ENCODE results near the gene TMX4.

The TMX4 gene

DNA sequence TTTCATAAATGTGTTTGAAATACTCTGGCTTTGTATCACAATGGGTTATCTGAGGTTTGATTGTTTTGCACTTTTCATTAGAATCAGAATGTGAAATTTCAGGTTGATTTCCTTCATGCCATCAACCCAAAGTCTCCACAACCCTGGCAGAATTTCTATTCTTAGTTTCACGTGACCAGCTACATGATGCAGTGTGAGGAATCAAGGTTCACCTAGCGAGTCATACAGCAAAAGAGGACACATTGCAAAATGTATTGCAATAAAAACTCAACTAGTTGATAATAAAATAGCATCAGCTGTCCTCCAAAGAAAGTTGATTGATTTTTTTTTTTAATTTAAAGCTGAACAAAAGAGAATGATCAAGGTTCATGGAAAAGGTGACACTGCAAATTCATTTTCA, 81.5 kb downstream of the TMX4 start:
- no peak overlapping the region for H3K4me3 ChIP-seq (ENCODE audit: low read depth, low read length)
- DNase-seq (ENCODE audit: low read depth, low spot score): no peak
- in situ Hi-C loops (cut with HindIII; ENCODE audit: low sequenced_read_pairs): no loop called here
- TF ChIP-seq, protein P1, sequence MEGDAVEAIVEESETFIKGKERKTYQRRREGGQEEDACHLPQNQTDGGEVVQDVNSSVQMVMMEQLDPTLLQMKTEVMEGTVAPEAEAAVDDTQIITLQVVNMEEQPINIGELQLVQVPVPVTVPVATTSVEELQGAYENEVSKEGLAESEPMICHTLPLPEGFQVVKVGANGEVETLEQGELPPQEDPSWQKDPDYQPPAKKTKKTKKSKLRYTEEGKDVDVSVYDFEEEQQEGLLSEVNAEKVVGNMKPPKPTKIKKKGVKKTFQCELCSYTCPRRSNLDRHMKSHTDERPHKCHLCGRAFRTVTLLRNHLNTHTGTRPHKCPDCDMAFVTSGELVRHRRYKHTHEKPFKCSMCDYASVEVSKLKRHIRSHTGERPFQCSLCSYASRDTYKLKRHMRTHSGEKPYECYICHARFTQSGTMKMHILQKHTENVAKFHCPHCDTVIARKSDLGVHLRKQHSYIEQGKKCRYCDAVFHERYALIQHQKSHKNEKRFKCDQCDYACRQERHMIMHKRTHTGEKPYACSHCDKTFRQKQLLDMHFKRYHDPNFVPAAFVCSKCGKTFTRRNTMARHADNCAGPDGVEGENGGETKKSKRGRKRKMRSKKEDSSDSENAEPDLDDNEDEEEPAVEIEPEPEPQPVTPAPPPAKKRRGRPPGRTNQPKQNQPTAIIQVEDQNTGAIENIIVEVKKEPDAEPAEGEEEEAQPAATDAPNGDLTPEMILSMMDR (IDR thresholded peaks at IDR 0.05; ENCODE audit: low read depth, low read length): no peak

DNA sequence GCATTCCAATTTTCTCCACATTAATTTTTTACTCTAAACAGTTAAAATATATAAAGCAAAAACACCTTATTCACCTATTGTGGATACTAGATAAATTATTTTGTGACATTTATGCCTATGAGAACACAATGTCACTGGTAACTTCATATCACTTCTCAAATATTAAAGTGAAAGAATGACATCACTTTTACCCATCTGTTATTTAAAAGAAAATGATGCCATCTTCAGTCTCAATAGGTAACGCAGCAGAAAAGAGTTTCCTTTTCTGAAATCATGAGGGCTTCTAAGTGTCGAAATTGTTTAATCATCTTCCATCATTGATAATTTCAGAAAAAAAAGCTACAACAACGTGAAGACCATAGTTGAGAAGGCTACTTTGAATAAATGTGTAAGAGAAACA, 82.2 kb downstream of the TMX4 start:
- no peak for DNase-seq (ENCODE audit: low read depth, low spot score)
- in situ Hi-C loops (cut with HindIII; ENCODE audit: low sequenced_read_pairs): no loop called here
- TF ChIP-seq, protein P1 (IDR thresholded peaks at IDR 0.05; ENCODE audit: low read depth, low read length): no peak
- no peak overlapping the region for H3K4me3 ChIP-seq (ENCODE audit: low read depth, low read length)

DNA sequence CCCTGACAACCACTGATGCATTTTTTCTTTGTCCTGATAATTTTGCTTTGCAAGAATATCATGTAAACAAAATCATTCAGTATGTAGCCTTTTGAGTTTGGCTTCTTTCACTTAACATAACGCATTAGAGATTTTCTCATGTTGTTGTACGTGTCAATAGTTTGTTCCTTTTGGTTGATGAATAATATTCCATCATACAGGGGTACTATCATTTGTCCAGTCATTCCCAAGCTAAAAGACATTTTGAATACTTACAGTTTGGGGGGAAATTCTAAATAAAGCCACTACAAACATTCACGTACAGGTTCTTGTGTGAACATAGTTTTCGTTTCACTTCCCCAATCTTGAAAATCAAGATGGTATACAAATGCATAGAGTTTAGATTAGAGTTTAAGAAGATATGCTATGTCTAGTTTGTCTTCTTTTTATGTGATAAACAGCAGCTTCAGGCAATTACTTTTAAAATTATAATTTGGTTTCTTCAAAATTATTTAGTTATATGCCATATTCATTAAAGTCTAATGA, 84.5 kb downstream of the TMX4 start:
- in situ Hi-C loops (cut with HindIII; ENCODE audit: low sequenced_read_pairs): no loop called here
- TF ChIP-seq, protein P1 (IDR thresholded peaks at IDR 0.05; ENCODE audit: low read depth, low read length): no peak
- no peak overlapping the region for H3K4me3 ChIP-seq (ENCODE audit: low read depth, low read length)
- no peak for DNase-seq (ENCODE audit: low read depth, low spot score)

DNA sequence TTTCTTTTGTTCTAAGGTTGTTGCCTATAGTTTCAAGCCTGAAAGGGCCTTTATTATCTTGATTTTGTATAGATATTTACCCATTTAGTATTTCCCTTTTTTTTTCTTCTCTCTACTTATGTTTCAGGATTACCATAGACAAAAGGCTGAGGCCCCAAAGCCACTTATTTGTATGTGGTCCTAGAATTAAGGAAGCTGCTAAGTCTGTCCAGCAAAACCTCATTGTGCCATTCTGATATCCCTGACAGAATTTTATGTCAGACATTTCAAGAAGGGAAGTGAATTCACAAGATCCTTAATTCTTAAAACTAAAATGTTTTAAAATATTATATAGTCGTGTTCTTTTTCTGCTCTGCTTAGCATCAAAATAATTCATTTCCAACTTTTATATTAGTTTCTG, 86.2 kb downstream of the TMX4 start:
- in situ Hi-C loops (cut with HindIII; ENCODE audit: low sequenced_read_pairs): no loop called here
- H3K4me3 ChIP-seq (ENCODE audit: low read depth, low read length): no peak overlapping the region
- DNase-seq (ENCODE audit: low read depth, low spot score): no peak
- TF ChIP-seq, protein P1 (IDR thresholded peaks at IDR 0.05; ENCODE audit: low read depth, low read length): no peak

DNA sequence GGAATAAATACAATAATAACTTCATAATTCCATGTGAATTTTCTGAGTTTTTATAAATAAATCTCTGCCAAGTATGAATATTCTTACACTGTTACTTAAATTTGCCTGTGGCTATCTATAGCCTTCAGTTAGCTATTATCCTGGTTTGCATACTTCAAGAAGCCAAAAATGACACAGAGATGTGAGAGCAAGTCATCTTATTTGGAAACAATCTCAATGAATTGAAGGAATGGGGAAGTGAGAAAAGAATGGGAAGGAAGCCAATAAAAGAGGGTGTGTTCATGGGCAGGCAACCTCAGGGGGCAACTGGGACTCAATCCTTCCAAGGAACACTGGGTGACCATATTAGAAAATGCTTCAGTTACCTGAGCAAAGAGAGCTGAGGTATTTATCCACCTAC, 89.2 kb downstream of the TMX4 start:
- no peak overlapping the region for H3K4me3 ChIP-seq (ENCODE audit: low read depth, low read length)
- DNase-seq (ENCODE audit: low read depth, low spot score): no peak
- in situ Hi-C loops (cut with HindIII; ENCODE audit: low sequenced_read_pairs): no loop called here
- TF ChIP-seq, protein P1 (IDR thresholded peaks at IDR 0.05; ENCODE audit: low read depth, low read length): no peak

All from astrocyte of the spinal cord (primary cell).